Fibroblast of skin of back (primary cell): ENCODE measurements around the gene DCAF11.

Source experiments
- DNase-seq: peaks from one replicate; pipeline ENCODE4 v3.0.0-alpha.2; 2013

Gene DCAF11

DNA sequence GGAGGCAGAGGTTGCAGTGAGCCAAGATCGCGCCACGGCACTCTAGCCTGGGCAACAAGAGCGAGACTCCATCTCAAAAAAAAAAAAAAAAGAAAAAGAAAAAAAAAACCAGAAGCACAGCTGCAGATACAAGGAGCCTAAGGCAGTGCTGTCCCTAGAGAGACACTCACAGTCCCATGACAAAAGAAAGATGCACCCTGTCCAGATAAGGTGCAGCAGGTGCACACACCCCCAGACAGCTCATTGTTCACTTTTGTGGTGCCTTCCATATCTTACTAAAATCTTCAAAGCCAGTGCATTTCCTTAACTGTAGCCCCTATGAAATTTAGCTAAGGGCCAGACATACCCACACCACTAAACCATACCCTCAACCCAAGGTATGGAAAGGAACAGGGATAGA is 7.8 kb downstream of the DCAF11 start:
- no peak for DNase-seq

DNA sequence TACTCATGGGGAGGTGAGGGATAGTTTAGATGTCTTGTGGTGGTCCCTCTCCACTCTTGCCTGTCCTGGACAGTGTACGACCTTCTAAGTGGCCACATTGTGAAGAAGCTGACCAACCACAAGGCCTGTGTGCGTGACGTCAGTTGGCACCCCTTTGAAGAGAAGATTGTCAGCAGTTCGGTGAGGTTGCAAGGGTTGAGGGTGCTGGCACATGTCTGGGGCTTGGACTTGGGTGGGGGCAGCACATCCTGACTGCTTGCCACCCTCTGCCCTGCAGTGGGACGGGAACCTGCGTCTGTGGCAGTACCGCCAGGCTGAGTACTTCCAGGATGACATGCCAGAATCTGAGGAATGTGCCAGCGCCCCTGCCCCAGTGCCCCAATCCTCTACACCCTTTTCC is 8.3 kb downstream of the DCAF11 start:
- no peak for DNase-seq

DNA sequence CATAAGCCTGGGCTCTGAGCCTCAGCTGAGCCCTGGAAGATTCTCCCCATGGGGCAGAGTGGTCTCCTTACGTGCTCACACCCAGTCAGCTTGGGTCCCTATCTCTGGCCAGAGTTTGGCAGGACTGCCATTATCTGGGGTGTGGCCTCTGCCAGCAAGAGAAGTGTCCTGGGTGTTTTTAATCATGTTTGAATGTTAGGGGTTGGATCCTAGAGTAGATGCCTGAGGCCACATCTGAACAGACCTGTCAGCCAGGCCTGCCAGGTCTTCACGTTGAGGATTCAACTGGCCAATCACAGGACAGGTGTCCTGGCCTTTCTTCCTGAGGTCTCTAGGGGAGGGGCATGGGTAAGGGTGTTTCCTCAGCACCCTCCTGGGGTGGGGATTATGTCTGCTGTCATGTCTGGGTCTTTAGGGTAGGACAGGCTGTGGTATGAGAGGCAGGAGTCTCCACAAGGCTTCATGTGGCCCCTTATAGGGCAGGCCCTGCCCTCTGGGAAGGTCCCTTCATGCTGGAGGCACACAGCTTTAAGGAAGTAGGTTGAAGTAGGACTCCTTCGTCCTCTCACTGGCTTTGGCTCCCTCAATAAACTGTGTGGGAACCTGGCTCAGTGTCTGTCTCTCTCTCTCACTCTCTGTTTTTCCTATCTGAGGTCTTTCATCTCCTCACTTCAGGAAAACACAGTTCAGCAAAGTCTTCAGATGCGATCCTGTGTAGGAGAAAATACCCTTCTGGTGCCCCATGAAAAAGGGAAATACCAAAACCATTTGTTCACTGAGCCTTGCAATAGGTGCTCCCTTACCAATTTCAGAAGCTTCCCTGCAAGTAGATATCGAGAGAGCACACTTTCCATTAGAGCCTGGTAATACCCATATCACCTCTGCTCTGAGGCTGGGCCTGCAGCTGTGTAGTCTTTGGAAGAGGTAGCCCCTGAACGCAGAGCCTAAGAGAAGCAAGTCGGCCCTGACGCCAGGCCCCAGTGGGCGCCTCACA is 9.1 kb downstream of the DCAF11 start:
- no peak for DNase-seq

DNA sequence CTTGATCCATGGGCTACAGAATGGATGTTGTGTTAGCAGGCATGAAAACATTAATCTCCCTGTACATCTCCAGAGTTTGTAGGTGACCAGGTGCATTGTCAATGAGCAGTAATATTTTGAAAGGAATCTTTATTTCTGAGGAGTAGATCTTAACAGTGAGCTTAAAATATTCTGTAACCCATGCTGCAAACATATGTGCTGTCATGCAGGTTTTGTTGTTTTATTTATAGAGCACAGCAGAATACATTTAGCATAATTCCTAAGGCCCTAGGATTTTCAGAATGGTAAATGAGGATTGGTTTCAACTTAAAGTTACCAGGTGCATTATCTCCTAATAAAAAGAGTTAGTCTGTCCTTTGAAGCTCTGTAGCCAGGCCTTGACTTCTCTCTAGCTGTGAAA is 12.4 kb downstream of the DCAF11 start:
- no peak for DNase-seq

DNA sequence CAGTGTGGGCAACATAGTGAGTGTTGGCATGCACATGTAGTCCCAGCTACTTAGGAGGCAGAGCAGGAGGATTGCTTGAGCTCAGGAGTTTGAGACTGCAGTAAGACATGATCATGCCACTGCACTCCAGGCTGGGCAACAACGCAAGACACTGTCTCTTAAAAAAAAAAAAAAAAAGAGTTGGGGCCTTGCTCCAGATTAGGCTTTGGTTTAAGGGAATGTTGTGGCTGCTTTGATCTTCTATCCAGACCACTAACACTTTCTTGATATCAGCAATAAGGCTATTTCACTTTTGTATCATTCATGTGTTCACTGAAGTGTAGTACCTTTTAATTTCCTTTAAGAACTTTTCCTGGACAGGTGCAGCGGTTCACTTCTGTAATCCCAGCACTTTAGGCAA is 13.1 kb downstream of the DCAF11 start:
- DNase-seq = no peak

DNA sequence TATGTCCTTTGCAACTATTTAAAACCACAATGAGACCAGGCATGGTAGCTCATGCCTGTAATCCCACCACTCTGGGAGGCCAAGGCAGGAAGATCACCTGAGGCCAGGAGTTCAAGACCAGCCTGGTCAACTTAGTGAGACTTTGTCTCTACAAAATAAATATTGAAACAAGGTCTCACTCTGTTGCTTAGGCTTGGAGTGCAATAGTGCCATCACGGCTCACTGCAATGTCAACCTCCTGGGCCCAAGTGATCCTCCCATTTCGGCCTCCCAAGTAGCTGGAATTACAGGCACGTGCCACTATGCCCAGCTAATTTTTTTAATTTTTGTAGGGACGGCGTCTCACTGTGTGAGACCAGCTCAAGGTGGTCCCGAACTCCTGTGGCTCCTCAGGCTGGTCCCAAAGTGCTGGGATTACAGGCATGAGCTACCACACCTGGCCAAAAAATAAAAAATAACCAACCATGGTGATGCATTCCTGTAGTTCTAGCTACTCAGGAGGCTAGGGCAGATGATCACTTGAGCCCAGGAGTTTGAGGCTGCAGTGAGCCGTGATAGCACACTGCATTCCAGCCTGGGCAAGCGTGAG is 14.9 kb downstream of the DCAF11 start:
- no peak for DNase-seq

DNA sequence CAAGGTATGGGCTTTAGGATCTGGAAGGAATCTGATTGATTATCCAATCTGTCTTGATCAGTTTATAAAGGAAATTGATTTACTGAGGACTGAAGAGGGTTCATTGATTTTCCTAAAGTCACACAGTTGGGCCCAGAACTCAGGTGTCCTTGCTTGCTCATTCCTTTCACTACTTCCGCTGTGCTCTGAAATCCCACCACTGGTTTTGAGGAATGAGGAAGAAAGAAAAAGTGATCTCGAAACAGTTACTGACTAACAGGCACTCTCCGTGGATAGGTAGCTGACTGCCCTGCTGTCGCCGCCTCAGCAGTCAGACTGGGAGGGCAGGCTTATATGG is 15.8 kb downstream of the DCAF11 start, which contains the start of gene FITM1:
FITM1 (plus strand) TSS at position 280 of the 337 bp plus-strand sequence. CDS start 905 bp downstream, outside the sequence.
- no peak for DNase-seq

DNA sequence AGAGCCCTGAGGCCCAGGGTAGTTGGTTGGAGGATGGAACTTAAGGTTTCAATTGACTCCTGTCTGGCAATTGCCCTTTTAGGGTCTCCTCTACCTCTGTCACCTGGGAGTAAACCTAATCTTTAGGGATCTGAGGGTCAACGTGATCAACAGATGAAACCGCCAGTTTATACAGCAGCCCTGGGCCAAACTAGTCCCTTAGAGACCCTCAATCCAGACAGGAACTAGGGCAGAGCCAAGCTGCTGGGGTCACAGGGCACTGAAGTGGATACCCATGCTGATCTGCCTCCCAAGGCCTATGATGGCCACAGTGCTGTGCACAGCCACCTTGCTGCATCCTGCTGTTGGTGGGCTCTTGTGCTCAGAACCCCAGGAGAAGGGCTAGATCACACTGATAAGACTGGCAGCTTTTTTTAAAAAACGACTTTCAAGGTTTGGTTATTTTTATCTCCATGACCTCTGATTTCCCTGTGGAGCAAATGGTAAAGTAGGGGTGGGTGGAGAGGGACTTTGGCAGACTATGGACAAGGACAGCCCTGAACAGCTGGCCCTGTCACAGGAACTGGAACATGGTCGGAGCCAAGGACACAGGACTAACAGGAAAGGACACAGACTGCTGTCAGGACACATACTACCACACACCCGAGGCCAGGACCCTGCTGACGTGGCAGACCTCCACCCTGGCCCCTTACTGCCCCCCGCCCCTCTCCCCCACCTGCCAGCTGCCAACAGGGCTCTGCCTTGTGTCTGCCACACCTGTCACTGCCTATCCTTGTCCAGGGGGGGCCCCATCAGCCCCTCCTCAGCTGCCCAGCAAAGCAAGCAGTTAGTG is 16.4 kb downstream of the DCAF11 start:
- DNase-seq = no peak

DNA sequence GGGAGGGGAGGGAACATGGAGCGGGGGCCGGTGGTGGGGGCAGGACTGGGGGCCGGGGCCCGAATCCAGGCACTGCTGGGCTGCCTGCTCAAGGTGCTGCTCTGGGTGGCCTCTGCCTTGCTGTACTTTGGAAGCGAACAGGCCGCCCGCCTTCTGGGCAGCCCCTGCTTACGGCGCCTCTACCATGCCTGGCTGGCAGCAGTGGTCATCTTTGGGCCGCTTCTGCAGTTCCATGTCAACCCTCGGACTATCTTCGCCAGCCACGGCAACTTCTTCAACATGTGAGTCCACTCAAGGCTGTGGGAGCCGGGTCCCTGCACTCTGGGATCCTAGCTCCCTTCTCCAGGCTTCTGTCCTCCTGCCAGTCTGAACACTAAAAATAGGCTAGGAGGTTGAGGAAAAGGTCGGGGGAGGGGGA is 17.0 kb downstream of the DCAF11 start:
- no peak for DNase-seq

DNA sequence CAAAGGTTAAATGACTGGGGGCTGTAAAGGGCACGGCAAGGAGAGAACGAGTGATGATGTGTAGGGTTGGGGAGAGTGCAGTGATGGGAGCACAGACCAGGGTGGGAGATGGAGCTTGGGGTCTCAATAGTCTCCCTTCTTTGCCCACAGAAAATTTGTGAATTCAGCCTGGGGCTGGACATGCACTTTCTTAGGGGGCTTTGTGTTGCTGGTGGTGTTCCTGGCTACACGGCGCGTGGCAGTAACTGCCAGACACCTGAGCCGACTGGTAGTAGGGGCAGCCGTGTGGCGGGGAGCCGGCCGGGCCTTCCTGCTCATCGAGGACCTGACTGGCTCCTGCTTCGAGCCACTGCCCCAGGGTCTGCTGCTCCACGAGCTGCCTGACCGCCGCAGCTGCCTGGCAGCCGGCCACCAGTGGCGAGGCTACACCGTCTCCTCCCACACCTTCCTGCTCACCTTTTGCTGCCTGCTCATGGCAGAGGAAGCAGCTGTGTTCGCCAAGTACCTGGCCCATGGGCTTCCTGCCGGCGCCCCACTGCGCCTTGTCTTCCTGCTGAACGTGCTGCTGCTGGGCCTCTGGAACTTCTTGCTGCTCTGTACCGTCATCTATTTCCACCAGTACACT is 17.6 kb downstream of the DCAF11 start:
- no peak for DNase-seq

DNA sequence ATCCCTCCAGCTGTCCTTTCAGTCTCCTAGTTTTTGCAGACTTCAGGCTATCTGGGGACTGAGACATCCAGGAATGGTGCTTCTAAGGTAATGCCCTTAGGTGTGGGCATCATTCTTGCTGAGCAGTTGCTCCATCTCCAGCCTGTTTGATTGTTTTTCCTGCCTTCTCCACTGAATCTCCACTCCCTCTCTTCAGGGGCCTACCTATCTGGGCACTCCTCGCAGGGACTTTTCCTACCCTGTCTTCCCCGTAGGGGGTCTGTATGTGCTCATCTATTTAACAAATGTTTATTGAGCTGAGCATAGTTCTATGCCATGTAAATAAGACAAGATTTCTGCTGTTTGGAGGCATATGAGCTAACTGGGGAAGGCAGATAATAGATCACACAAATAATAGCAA is 18.4 kb downstream of the DCAF11 start:
- DNase-seq = no peak

DNA sequence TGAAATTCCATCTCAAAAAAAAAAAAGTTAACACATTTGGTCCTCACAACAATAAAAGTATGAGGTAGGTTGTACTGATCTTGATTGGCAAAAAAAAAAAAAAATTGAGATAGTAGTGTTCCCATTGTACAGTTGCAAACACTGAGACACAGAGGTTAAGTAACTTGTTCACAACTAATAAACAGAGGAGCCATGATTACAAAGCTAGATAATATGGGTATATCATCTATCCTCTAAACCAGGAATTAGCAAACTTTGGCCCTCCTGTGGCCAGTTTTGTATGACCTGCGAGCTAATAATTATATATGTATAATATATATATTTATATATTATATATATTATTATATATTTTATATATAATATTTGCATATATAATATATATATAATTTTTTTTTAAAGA is 19.2 kb downstream of the DCAF11 start:
- DNase-seq = no peak

DNA sequence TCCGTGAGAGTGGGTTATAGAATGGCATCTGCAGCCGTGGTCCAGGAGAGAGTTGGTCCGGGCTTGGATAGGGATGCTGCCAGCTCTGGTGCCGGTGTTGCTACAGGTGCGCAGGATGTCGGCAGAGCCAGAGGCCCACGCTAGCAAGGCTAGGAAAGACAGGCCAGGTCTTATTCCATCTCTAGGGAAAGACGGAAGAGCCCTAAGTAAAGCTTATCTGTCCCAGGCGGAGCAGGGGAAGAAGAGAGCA is 20.9 kb downstream of the DCAF11 start:
- no peak for DNase-seq

DNA sequence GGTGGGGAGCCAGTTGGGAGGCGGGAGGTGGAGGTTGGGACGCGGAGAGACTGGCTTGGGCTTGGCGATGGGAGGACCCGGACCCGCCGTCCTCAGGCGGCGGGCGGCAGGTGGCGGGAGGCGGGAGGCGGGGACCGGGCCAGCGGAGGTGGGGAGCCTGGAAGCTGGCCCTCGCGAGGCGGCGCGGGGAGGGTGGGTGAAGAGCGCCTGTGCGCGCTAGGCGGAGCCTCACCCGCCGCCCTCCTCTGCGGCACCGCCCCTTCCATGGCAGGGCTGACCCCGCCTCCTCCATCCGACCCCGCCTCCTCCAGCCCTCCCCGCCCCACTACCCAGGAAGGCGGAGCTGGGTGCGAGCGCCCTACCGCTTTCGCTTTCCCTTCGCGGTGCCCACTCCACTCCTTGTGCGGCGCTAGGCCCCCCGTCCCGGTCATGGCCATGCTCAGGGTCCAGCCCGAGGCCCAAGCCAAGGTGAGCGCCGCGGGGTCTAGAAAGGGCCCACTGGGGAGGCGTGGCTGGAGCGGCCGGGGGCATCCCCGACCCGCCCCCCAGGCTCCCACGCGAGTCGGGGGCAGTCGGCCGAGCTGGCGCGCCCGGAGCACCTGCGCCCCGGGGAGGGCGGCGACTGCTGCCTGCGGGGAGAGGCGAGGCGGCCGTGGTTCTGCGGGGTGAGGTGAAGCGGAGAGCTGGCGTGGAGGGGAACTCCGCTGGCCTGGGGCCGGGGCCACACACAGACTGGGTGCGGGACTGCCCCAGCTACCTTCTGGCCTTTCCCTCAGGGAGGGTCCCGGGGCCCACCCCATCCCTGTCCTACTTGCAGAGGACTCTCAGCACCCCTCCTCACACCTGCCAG is 21.5 kb downstream of the DCAF11 start, which contains the start of gene PSME1:
PSME1 (plus strand) TSS at position 361 of the 850 bp plus-strand sequence; CDS start at position 430, 69 bp downstream.
- DNase-seq = peak; percentile 85

DNA sequence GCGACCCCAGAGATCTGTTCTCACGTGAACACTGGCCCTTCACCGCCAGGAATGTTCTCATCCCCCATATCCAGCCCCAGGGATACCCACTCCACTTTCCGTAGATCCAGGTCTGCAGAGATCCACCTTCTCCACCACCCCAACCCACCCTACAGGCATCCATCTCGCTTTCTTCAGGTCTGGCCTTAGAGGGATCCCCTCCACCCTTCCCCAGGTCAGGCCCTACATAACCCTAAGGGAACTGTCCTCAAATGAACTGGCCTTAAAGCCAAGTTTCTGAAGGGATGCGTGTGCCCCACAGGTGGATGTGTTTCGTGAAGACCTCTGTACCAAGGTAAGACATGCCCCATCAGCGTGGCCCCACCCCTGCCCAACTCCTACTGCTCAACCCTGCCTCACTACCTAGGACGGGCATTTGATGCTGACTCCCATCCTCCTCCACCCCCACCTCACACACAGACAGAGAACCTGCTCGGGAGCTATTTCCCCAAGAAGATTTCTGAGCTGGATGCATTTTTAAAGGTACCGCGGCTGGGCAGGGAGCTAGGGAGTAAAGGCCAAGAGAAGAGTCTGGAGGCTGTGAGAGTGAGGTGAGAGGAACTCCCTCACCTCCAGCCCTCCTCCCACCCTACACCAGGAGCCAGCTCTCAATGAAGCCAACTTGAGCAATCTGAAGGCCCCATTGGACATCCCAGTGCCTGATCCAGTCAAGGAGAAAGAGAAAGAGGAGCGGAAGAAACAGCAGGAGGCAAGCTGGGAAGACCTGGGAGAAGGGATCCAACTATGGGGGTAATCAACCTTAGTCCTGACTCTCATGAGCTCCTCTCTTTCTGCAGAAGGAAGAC is 22.3 kb downstream of the DCAF11 start:
- no peak for DNase-seq

DNA sequence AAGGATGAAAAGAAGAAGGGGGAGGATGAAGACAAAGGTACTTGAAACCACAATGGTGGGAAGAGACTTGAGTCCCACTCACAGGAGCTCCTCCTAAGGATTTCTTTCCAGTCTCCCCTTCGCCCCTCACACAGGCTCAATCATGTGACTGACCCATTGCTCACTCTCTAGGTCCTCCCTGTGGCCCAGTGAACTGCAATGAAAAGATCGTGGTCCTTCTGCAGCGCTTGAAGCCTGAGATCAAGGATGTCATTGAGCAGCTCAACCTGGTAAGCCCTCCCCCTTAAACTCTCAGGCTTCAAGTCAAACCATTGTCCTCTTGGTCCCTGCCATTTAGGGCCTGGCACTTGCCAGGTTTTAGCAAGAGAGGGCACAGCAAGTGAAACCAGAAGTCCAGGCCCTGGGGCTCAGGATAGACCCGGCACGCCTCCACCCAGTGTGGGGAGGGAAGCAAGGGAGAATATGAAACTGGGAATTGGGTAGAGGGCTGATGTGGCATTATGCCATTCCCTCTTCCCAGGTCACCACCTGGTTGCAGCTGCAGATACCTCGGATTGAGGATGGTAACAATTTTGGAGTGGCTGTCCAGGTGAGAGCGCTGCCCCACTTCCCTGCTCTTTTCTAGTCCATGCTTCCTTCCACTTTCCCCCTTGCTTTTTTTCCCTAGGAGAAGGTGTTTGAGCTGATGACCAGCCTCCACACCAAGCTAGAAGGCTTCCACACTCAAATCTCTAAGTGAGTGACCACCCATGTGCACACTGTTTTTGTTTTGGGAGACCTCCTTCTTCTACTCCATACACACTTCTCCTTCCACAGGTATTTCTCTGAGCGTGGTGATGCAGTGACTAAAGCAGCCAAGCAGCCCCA is 23.2 kb downstream of the DCAF11 start:
- DNase-seq = no peak

DNA sequence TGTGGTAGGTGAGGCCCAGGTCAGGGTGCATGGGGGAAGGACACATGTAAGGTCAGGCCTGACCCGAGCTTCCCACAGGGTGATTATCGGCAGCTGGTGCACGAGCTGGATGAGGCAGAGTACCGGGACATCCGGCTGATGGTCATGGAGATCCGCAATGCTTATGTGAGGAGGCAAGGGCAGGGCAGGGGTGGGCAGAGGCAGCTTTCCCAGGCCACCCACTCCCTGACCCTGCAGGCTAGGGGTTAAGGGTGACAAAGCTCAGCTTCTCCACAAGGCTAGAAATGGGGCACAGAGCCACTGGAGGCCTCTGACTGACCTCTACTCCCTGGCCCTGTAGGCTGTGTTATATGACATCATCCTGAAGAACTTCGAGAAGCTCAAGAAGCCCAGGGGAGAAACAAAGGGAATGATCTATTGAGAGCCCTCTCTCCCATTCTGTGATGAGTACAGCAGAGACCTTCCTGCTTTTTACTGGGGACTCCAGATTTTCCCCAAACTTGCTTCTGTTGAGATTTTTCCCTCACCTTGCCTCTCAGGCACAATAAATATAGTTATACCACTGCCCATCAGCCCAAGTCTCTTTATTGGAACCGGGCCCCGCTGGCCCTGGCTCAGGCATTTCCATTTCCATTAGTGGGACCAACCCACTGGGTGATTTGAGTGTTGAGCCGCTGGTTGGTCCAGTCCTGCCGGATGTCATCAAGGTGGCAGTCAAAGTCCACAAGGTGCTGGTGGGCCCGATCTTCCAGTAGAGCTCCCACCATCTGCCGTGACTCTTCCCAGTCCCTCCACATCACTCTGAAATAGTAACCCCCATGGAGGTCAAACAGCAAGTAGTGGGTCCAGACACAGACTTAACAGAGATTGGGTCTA is 24.1 kb downstream of the DCAF11 start:
- DNase-seq = no peak

DNA sequence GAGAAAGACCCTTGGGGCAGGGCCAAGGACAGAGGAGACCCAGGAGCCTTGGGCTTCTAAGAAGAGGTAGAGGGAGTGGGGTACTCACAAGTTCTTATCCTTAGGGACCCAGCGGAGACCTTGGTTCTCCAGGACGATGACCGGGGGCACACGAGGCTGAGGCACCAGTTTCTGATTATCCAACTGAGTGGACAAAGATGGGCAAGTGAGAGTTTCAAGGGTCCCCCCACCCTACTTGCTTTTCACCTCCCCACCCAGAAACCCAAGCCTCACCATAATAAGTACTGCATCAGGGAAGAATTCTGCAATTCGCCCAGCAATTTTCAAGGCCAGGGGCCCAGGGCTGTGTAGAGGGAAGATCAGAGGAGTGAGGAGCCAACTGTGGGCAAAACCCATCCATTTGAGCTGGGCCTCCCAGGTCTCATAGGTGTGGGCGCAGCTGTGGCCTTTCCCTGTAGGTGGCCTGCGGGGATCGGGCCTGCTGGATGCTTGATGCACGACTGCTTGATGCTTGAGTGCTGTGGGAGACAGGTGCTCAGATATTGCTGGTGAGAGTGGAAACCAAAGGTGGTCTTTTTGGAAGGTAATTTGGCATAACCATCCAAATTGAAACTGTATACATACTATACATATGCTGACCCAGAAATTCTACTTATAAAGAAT is 24.8 kb downstream of the DCAF11 start:
- DNase-seq = no peak
